K562 (cell line): ENCODE results near the gene ATG7. TPM values are rescaled to one million over a fixed set of nuclear protein-coding genes. Genes with fewer than 3 reads are reported as not detected.
A peak's percentile ranks its signal among the peaks of the same experiment; 100 is the strongest.

ENCODE experiments used
- ATAC-seq: fragments of 200-7000 bp; cut with Tn5 transposase; 3 replicates; pipeline ENCODE4 v1.9.1; 2020; ENCODE audit warnings: moderate library complexity
- BruUV-seq: library from RNA; stranded (reverse); fragments of 400-500 nt; replicated peaks from 2 replicates; lab custom pipeline; 2021; lab: Mats Ljungman, UMichigan
- CTCF ChIA-PET: fragments of 300-600 bp; formaldehyde crosslinking; extraction: SDS; loops from one replicate; lab custom pipeline; 2021; ENCODE audit warnings: low intra/inter-chr PET ratio; lab: Yijun Ruan, JAX
- POLR2A ChIA-PET: fragments of 300-600, 350-650 bp; sonication (Branson Sonifier 250); formaldehyde crosslinking; extraction: SDS; loops from one replicate; lab custom pipeline; 2021; ENCODE audit warnings: antibody characterized with exemption, inconsistent platforms; lab: Yijun Ruan, JAX
- DNase-seq, 4 experiments: peaks; one replicate each; pipeline versions ENCODE4 v3.0.0 to v3.0.0-alpha.2; 2011 to 2018; ENCODE audit warnings: low spot score in 3 of 4, mixed read lengths in 3 of 4; ENCODE audit errors: extremely low read depth in 1 of 4
- FAIRE-seq: peaks from 2 replicates; lab custom pipeline; 2011; peaks lifted over from hg19 to GRCh38; lab: Jason Lieb, UNC
- H2AFZ ChIP-seq: 2 replicates; pipeline ENCODE4 v1.6.0; 2011; ENCODE audit warnings: low read depth, low read length, control low read depth, inconsistent platforms
- H3K27ac ChIP-seq: fragments of 200-600 bp; 3 replicates; pipeline ENCODE4 v1.8.0; 2011; ENCODE audit warnings: low read depth, mild to moderate bottlenecking, control low read depth, inconsistent platforms, low read length, moderate library complexity, mixed read lengths; ENCODE audit errors: extremely low read depth
- H3K27me3 ChIP-seq, 2 experiments: fragments of 300-600 bp in 1 of 2; 2 replicates in 1 of 2; 3 replicates in 1 of 2; pipeline versions ENCODE4 v1.6.0 to v1.8.0; 2011; ENCODE audit warnings: inconsistent platforms in 2 of 2, low read length in 2 of 2, mild to moderate bottlenecking in 1 of 2, mixed read lengths in 1 of 2, moderate library complexity in 1 of 2; ENCODE audit not compliant: control insufficient read depth in 2 of 2, insufficient read depth in 2 of 2
- H3K36me3 ChIP-seq: fragments of 300-600 bp; 3 replicates; pipeline ENCODE4 v1.8.0; 2011; ENCODE audit warnings: mild to moderate bottlenecking, low read length, inconsistent platforms; ENCODE audit not compliant: control insufficient read depth, insufficient read depth
- H3K4me1 ChIP-seq, 2 experiments: fragments of 200-600 bp in 1 of 2; replicated peaks in 1 of 2; 2 replicates in 1 of 2; 3 replicates in 1 of 2; pipeline versions ENCODE4 v1.5.1 to v1.8.0; 2011; ENCODE audit warnings: inconsistent platforms in 2 of 2, low read length in 2 of 2, mild to moderate bottlenecking in 1 of 2, mixed read lengths in 1 of 2, moderate library complexity in 1 of 2; ENCODE audit not compliant: control insufficient read depth in 2 of 2, insufficient read depth in 2 of 2
- H3K4me2 ChIP-seq: 2 replicates; pipeline ENCODE4 v1.6.1; 2011; ENCODE audit warnings: low read length, control low read depth, inconsistent platforms, mixed read lengths; ENCODE audit not compliant: insufficient read depth
- H3K4me3 ChIP-seq: fragments of 200-600 bp; sonication (generic), shearing (Covaris generic); 2 replicates; pipeline ENCODE4 v1.5.1; 2016; ENCODE audit warnings: control low read depth, inconsistent platforms
- H3K79me2 ChIP-seq: fragments of 200-600 bp; 3 replicates; pipeline ENCODE4 v1.8.0; 2011; ENCODE audit warnings: low read length, inconsistent platforms; ENCODE audit not compliant: control insufficient read depth, insufficient read depth
- H3K9ac ChIP-seq, 2 experiments: 2 replicates each; pipeline versions ENCODE4 v1.6.0 to v1.6.1; 2011; ENCODE audit warnings: low read depth in 2 of 2, low read length in 2 of 2, control low read depth in 1 of 2, inconsistent platforms in 1 of 2, mild to moderate bottlenecking in 1 of 2, mixed read lengths in 1 of 2; ENCODE audit not compliant: insufficient read depth in 1 of 2
- H3K9me1 ChIP-seq: one replicate; pipeline ENCODE4 v1.6.0; 2011; ENCODE audit warnings: inconsistent platforms, mild to moderate bottlenecking, low read length, moderate library complexity; ENCODE audit not compliant: control insufficient read depth, insufficient read depth
- H3K9me3 ChIP-seq: replicated peaks from 2 replicates; pipeline ENCODE4 v1.5.1; 2011; ENCODE audit warnings: low read depth, low read length, inconsistent platforms; ENCODE audit not compliant: control insufficient read depth, insufficient read depth
- H4K20me1 ChIP-seq: replicated peaks from 2 replicates; pipeline ENCODE4 v1.6.1; 2011; ENCODE audit warnings: low read length, inconsistent platforms, mixed read lengths; ENCODE audit not compliant: control insufficient read depth, insufficient read depth
- CXXC5 ChIP-seq: fragments of 250-450 bp; sonication (Bioruptor Pico); IDR thresholded peaks from 2 replicates; pipeline ENCODE4 v1.8.0; 2022; ENCODE audit warnings: inconsistent platforms, mild to moderate bottlenecking, moderate library complexity
- ETV5 ChIP-seq: sonication (generic); formaldehyde crosslinking; IDR thresholded peaks from 2 replicates; pipeline ENCODE4 v1.4.0; 2020; ENCODE audit warnings: low read depth, mild to moderate bottlenecking, missing genetic modification reagents
- FOXJ2 ChIP-seq: fragments of 200-800 bp; sonication (Bioruptor generic); IDR thresholded peaks from 2 replicates; pipeline ENCODE4 v1.6.1; 2016; ENCODE audit warnings: missing genetic modification characterization, missing compliant biosample characterization
- GTF2E2 ChIP-seq: fragments of 200-800 bp; sonication (Bioruptor generic); IDR thresholded peaks from 2 replicates; pipeline ENCODE4 v1.6.1; 2016; ENCODE audit warnings: missing genetic modification characterization, missing compliant biosample characterization
- JUND ChIP-seq, 2 experiments: IDR thresholded peaks; 2 replicates in 1 of 2; 3 replicates in 1 of 2; pipeline ENCODE4 v1.6.1; 2011; ENCODE audit warnings: borderline replicate concordance in 2 of 2, low read depth in 2 of 2, low read length in 2 of 2, improper control_type of control experiment in 1 of 2, missing biosample characterization in 1 of 2, missing genetic modification characterization in 1 of 2, missing genetic modification reagents in 1 of 2
- SNIP1 ChIP-seq: fragments of 450-650 bp; IDR thresholded peaks from 2 replicates; pipeline ENCODE4 v1.7.1; 2017; ENCODE audit warnings: low read depth, mild to moderate bottlenecking
- SRSF3 ChIP-seq: fragments of 200-400 bp; formaldehyde crosslinking; IDR thresholded peaks from 2 replicates; pipeline ENCODE4 v1.6.1; 2016; ENCODE audit warnings: mild to moderate bottlenecking, low read length, moderate library complexity; ENCODE audit not compliant: insufficient read depth
- ZNF384 ChIP-seq: IDR thresholded peaks from 2 replicates; pipeline ENCODE4 v1.6.1; 2012; ENCODE audit warnings: low read depth, low read length, improper control_type of control experiment
- ZNF696 ChIP-seq: fragments of 250-450 bp; sonication (Bioruptor Pico); conservative IDR thresholded peaks from 2 replicates; pipeline ENCODE4 v1.4.0; 2020; ENCODE audit warnings: mild to moderate bottlenecking, moderate library complexity
- ZNF717 ChIP-seq: fragments of 250-450 bp; sonication (Bioruptor Pico); IDR thresholded peaks from 2 replicates; pipeline ENCODE4 v1.5.0; 2021
- WGBS: fragments of 100-300 bp; shearing (Covaris generic); methylation state at CpG from one replicate; pipeline ENCODE4 v1.1.6; 2016; ENCODE audit warnings: low coverage, mixed read lengths; ENCODE audit not compliant: insufficient coverage; ENCODE audit errors: missing lambda C conversion rate; 5-methylcytosine and 5-hydroxymethylcytosine counted together
- in situ Hi-C: fragments of 300-500 bp; cut with MboI; formaldehyde crosslinking; loops from 4 replicates; pipeline ENCODE4 v1.15.0; 2018; ENCODE audit warnings: inconsistent platforms, mixed read lengths
- intact Hi-C: fragments of 100-400 bp; cut with micrococcal nuclease; formaldehyde crosslinking; loops from 2 replicates; pipeline ENCODE4 v1.14.2; 2022
- polyA plus RNA-seq, 8 experiments: library from polyadenylated mRNA; depleted of rRNA in 4 of 8; stranded (reverse) in 5 of 8; unstranded in 3 of 8; fragments of >200 nt; fragmentation: Nextera tagmentation in 2 of 8; fragmentation: Illumina TruSeq in 1 of 8; extraction: Ambion mirVana in 2 of 8; extraction: Trizol in 1 of 8; gene quantifications; 2 replicates each; pipeline versions ENCODE4 v1.2.1 to v1.2.3, GENCODE V29; 2011 to 2014; ENCODE audit warnings: inconsistent platforms in 1 of 8, missing spikeins in 1 of 8
- total RNA-seq, 7 experiments: library from RNA; depleted of rRNA in 6 of 7; stranded (reverse); fragments of >200 nt in 6 of 7; fragmentation: Illumina TruSeq in 2 of 7; extraction: Trizol in 2 of 7; gene quantifications; 2 replicates each; pipeline versions ENCODE4 v1.2.1 to v1.2.3, GENCODE V29; 2011 to 2021; ENCODE audit warnings: low replicate concordance in 1 of 7
- TF ChIP-seq, protein P1 (sequence below): fragments of 250-450 bp; sonication (Bioruptor Pico); IDR thresholded peaks from 2 replicates; pipeline ENCODE4 v1.8.0; 2021; ENCODE audit warnings: mild to moderate bottlenecking, moderate library complexity
- TF ChIP-seq, protein P2 (sequence below), 2 experiments: fragments of 450-650 bp; IDR thresholded peaks; 2 replicates each; pipeline ENCODE4 v1.6.1; 2016; ENCODE audit warnings: mild to moderate bottlenecking in 2 of 2, borderline replicate concordance in 1 of 2, low read depth in 1 of 2, moderate library complexity in 1 of 2

Gene ATG7
- total and polyA plus RNA-seq, 9 of the 15 experiments (the other 6 are each of a cell fraction or from before 2014, with no cell fraction given), result 18.3 to 45.3 (median 33.6) TPM

DNA sequence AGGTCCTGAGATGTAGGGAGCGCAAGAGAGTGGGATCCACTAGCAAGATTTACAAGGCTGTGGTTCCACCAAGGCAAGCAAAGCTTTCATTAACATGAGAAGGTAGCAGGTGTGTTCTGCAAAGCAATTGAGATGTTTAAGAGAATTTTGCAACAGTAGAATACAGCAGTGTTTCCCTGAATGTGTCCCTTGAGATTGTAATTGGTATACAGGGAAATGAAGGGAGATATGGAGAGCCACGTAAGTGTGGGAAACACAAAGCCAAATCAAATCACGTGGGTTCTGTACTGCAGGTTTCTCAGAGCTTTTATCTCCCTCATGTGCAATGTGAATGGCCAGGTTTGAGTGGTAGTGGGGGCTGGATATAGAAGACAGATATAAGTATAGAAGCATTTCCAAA is 67.3 kb downstream of the ATG7 start (continued):
- no peak for TF ChIP-seq GTF2E2

DNA sequence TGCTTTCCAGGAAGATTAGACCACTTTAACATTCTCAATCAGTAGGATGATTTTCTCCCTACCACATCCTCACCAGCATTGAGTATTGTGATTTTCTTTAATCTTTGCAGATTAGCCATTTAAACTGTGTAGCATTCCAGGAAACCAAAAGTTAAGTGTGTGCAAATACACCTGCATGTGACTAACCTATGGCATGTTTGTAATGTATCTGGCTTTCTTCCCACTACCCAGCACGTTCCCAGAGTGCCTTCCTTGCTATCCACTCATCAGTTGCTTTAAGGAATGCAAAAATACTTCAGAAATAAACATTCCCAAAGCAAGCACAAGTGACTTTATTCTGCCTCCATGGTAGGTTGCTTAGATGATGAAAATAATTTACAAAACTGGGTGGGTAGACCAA is 74.2 kb downstream of the ATG7 start:
- Histone ChIP-seq H3K4me3 (no peak overlapping the region), H3K4me1 (no peaks in the 10 kb centered on the region), H3K27me3 (no peaks in the 10 kb centered on the region), H3K9me3 (no peaks in the 10 kb centered on the region), H3K27ac (no peak overlapping the region), H3K4me2 (no peak overlapping the region), H2AFZ (no peak overlapping the region), H4K20me1 (no peaks in the 10 kb centered on the region), H3K36me3 (peaks cover 24% of the 10 kb centered on the region), H3K9me1 (no peaks in the 10 kb centered on the region), H3K79me2 (no peaks in the 10 kb centered on the region), H3K9ac (no peak overlapping the region)
- POLR2A ChIA-PET, result no interaction called here
- WGBS, result 92% methylated on average over 1 of the region's 1 CpG
- in situ Hi-C loops (no loop called here), intact Hi-C loops (no loop called here)
- ATAC-seq, result no peak
- no TSS peak for BruUV-seq
- DNase-seq, result no peak
- CTCF ChIA-PET, result no interaction called here
- FAIRE-seq, result peak; percentile 42
- TF ChIP-seq ETV5 (CRISPR knock-in tag), result no peak
- TF ChIP-seq ZNF696 (CRISPR knock-in tag), result no peak
- TF ChIP-seq CXXC5, result no peak
- no peak for TF ChIP-seq ZNF384
- no peak for TF ChIP-seq JUND (IDR thresholded peaks at IDR 0.05; ENCODE audit: borderline replicate concordance, low read depth, low read length)
- no peak for TF ChIP-seq JUND (tag; IDR thresholded peaks at IDR 0.05; ENCODE audit: borderline replicate concordance, low read depth, low read length)
- TF ChIP-seq, protein P1, sequence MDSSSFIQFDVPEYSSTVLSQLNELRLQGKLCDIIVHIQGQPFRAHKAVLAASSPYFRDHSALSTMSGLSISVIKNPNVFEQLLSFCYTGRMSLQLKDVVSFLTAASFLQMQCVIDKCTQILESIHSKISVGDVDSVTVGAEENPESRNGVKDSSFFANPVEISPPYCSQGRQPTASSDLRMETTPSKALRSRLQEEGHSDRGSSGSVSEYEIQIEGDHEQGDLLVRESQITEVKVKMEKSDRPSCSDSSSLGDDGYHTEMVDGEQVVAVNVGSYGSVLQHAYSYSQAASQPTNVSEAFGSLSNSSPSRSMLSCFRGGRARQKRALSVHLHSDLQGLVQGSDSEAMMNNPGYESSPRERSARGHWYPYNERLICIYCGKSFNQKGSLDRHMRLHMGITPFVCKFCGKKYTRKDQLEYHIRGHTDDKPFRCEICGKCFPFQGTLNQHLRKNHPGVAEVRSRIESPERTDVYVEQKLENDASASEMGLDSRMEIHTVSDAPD (CRISPR knock-in tag), result no peak
- no peak for TF ChIP-seq SNIP1
- no peak for TF ChIP-seq SRSF3
- no peak for TF ChIP-seq ZNF717 (CRISPR knock-in tag)
- TF ChIP-seq FOXJ2 (tag), result no peak
- TF ChIP-seq, protein P2, sequence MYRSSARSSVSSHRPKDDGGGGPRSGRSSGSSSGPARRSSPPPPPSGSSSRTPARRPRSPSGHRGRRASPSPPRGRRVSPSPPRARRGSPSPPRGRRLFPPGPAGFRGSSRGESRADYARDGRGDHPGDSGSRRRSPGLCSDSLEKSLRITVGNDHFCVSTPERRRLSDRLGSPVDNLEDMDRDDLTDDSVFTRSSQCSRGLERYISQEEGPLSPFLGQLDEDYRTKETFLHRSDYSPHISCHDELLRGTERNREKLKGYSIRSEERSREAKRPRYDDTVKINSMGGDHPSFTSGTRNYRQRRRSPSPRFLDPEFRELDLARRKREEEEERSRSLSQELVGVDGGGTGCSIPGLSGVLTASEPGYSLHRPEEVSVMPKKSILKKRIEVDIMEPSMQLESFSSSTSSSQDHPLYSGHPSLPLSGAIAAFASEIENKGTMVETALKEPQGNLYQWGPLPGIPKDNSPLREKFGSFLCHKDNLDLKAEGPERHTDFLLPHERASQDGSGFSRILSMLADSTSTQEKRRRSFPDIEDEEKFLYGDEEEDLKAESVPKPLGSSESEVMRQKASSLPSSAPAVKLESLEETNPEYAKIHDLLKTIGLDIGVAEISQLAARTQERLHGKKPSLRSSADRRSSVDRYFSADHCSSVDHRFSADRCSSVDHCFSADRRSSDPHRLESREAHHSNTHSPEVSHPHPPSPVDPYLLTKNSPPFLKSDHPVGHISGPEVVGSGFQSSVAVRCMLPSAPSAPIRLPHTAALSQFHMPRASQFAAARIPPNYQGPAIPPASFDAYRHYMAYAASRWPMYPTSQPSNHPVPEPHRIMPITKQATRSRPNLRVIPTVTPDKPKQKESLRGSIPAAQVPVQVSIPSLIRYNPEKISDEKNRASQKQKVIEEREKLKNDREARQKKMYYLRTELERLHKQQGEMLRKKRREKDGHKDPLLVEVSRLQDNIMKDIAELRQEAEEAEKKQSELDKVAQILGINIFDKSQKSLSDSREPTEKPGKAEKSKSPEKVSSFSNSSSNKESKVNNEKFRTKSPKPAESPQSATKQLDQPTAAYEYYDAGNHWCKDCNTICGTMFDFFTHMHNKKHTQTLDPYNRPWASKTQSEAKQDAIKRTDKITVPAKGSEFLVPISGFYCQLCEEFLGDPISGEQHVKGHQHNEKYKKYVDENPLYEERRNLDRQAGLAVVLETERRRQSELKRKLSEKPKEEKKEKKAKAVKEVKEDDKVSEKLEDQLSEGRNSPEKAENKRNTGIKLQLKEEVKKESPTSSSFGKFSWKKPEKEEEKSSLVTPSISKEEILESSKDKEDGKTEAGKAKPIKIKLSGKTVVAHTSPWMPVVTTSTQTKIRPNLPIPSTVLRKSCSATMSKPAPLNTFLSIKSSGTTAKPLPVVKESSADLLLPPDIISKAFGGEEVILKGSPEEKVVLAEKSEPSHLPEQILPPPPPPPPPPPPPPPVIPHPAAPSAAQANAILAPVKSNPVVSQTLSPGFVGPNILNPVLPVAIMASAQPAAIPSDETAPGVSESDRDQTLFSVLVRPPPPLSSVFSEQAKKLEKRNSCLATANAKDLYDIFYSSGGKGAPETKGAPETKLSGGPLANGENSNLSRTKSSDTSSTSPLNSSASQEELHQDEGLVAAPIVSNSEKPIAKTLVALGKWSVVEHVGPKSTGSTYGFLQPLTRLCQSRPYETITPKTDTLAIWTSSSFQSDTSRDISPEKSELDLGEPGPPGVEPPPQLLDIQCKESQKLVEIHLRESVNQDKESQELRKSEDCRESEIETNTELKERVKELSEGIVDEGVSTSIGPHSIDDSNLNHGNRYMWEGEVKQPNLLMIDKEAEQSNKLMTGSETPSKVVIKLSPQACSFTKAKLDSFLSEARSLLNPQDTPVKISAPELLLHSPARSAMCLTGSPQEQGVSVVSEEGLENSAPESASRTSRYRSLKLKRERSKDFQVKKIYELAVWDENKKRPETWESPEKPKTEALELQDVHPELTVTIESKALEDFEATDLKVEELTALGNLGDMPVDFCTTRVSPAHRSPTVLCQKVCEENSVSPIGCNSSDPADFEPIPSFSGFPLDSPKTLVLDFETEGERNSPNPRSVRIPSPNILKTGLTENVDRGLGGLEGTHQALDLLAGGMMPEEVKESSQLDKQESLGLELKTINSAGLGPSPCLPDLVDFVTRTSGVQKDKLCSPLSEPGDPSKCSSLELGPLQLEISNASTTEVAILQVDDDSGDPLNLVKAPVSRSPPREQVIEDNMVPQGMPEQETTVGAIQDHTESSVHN (IDR thresholded peaks at IDR 0.05; ENCODE audit: borderline replicate concordance in 1 of 2, low read depth in 1 of 2), result no peak
